GM12875 (cell line): Measurements from ENCODE around the gene TMEM218.
A peak's percentile ranks its signal among the peaks of the same experiment; 100 is the strongest.

Source experiments
- H3K4me3 ChIP-seq: one replicate; pipeline ENCODE4 v1.5.1; 2011; ENCODE audit warnings: low read depth, low read length, control low read depth
- CTCF ChIP-seq: IDR thresholded peaks from 2 replicates; pipeline ENCODE4 v1.5.1; 2011; ENCODE audit warnings: low read depth, mild to moderate bottlenecking, control low read depth, inconsistent platforms, low read length, moderate library complexity, borderline replicate concordance; ENCODE audit not compliant: insufficient read depth

The TMEM218 gene

GRCh38 chr11:125117429-125117828, 6.0 kb upstream of the TMEM218 start:
- no peak for TF ChIP-seq CTCF
- H3K4me3 ChIP-seq = no peak overlapping the region

GRCh38 chr11:125114518-125114917, 3.1 kb upstream of the TMEM218 start:
- H3K4me3 ChIP-seq = no peak overlapping the region
- TF ChIP-seq CTCF = no peak

DNA sequence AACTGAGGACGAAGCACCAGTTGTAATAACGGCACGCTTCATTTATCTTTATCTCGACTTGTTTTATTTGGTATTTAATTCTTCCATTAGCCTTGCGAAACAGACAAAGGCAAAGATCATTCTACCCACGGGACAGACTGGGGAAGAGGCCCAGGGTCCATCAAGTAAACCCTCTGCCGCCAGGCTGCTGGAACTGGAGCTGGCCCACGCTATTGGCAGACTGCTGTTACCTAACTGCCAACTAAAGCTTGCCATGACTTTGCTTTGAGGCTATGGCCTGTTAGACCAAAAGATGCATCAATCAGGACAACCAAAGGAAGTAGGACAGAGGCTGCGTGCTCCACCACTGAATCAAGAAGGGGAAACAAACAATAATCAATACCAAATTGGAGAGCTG, 780 bp upstream of the TMEM218 start:
- peak overlapping the region; percentile 13 for H3K4me3 ChIP-seq
- TF ChIP-seq CTCF = no peak

- TF ChIP-seq CTCF = no peak
- peak overlapping the region; percentile 61 for H3K4me3 ChIP-seq
Measured at GRCh38 chr11:125111001-125111342, 454 bp downstream of the TMEM218 start.

- H3K4me3 ChIP-seq = peak overlapping the region; percentile 61
Measured at GRCh38 chr11:125110506-125110905, 920 bp downstream of the TMEM218 start.

DNA sequence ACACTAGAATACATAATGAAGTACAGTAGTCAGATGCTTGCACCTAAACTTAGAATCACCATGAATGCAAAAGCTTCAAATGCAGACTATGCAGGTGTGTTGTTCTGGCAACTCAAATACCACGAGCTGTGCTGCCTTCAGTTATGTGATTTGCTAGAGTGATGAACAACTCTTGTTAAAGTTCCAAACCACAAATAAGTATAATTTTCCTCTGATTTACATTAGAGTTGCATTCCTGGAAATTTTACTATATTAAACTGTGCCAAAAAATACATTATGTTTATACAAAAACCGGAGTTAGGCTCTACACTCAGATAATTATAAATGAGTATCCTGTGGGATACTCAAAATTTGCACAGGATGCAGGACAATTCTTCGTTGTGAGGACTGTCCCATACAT, 3.0 kb downstream of the TMEM218 start:
- H3K4me3 ChIP-seq = no peak overlapping the region
- no peak for TF ChIP-seq CTCF

More at GRCh38 chr11:125110506-125110905, 920 bp downstream of the TMEM218 start:
- TF ChIP-seq CTCF = no peak

DNA sequence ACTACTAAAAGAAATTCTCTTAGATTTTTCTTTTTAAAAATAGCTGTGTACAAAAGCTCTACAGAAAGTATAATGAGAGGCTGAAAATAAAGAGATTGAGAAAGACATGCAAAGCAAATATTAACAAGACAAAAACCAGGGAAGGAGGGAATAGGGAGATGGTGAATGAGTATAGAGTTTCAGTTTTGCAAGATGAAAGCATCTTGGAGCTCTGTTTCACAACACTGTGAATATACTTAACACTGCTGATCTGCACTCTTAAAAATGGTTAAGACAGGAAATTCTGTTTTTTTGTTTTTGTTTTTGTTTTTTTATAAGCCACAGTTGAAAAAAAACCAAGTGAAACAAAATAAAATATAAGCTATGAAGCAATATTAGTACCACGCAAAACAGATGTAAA, 5.5 kb downstream of the TMEM218 start:
- no peak for TF ChIP-seq CTCF
- H3K4me3 ChIP-seq = no peak overlapping the region
